GM19468 (cell line): ENCODE results near the gene SLC38A4.

Experiments used
- ATAC-seq: cut with Tn5 transposase; IDR thresholded peaks from one replicate; pipeline ENCODE4 v1.9.1; 2021; ENCODE audit warnings: mild to moderate bottlenecking, moderate library complexity, moderate number of reproducible peaks; ENCODE audit not compliant: unreplicated experiment; ENCODE audit errors: extremely low read depth

Gene SLC38A4

GRCh38 chr12:46722394-46723185 lies 103.2 kb downstream of the SLC38A4 start:
- ATAC-seq = no peak

- ATAC-seq = no peak
Measured at GRCh38 chr12:46718495-46718894, 107.3 kb downstream of the SLC38A4 start.

- no peak for ATAC-seq
Measured at GRCh38 chr12:46717868-46718267, 107.9 kb downstream of the SLC38A4 start.

- ATAC-seq = no peak
Measured at GRCh38 chr12:46717159-46717558, 108.6 kb downstream of the SLC38A4 start.
